ENCODE data around the gene UBE2K. TPM values are rescaled to one million over a fixed set of nuclear protein-coding genes. Genes with fewer than 3 reads are reported as not detected.
A peak's percentile ranks its signal among the peaks of the same experiment; 100 is the strongest.
"Not testable (repeated sequence)": the region's sequence is repeated elsewhere in the genome, so short reads cannot be mapped to it uniquely, and the experiment has no call there.

The UBE2K gene
- polyA plus RNA-seq, 4 donors: 79.6 to 97.7 (median 90.4) TPM

- DNase-seq (ENCODE audit: low read depth in 4 of 4, low spot score in 2 of 4): no peak
Observed at GRCh38 chr4:39786838-39787237, 88.9 kb downstream of the UBE2K start.

- DNase-seq (ENCODE audit: low read depth in 4 of 4, low spot score in 2 of 4): no peak
Observed at GRCh38 chr4:39792128-39792527, 94.2 kb downstream of the UBE2K start.

GRCh38 chr4:39792529-39792928 is 94.6 kb downstream of the UBE2K start:
- no peak for DNase-seq (ENCODE audit: low read depth in 4 of 4, low spot score in 2 of 4)

DNA sequence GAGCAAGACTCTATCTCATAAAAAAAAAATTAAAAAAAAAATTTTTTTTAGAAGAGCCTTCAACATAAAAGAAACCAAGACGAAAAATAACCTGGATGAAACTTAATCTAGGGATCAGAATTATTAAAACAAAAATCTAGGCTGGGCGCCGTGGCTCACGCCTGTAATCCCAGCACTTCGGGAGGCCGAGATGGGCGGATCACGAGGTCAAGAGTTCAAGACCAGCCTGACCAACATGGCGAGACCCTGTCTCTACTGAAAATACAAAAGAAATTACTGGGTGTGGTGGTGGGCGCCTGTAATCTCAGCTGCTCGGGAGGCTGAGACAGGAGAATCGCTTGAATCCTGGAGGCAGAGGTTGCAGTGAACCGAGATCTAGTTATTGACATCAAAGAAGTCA is 95.0 kb downstream of the UBE2K start:
- not testable (repeated sequence) for DNase-seq (ENCODE audit: low read depth in 4 of 4, low spot score in 2 of 4)

DNA sequence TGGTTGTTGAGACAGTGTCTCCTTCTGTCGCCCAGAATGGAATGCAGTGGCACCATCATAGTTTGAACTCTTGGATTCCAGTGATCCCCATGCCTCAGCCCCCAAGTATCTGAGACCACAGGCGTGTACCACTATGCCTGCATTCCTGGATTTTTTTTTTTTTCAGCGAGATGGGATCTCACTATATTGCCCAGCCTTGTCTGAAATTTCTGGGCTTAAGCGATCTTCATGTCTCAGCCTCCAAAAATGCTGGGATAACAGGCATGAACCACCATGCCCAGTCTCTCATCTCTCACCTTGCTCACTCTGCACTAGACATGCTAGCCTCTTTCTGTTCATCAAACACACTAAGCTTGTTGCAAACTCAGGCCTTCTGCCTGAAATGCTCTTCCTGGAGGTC is 104.1 kb downstream of the UBE2K start:
- DNase-seq (ENCODE audit: low read depth in 4 of 4, low spot score in 2 of 4): no peak

GRCh38 chr4:39808231-39808749 is 110.4 kb downstream of the UBE2K start:
- no peak for DNase-seq (ENCODE audit: low read depth in 4 of 4, low spot score in 2 of 4)

GRCh38 chr4:39812500-39812899 is 114.6 kb downstream of the UBE2K start:
- DNase-seq (ENCODE audit: low read depth in 4 of 4, low spot score in 2 of 4): no peak

DNA sequence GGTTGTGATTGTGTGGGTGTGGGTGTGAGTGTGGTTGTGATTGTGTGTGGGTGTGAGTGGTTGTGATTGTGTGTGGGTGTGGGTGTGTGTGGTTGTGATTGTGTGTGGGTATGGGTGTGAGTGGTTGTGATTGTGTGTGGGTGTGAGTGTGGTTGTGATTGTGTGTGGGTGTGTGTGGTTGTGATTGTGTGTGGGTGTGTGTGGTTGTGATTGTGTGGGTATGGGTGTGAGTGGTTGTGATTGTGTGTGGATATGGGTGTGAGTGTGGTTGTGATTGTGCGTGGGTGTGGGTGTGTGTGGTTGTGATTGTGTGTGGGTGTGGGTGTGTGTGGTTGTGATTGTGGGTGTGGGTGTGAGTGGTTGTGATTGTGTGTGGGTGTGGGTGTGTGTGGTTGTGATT is 115.1 kb downstream of the UBE2K start:
- not testable (repeated sequence) for DNase-seq (ENCODE audit: low read depth in 4 of 4, low spot score in 2 of 4)

DNA sequence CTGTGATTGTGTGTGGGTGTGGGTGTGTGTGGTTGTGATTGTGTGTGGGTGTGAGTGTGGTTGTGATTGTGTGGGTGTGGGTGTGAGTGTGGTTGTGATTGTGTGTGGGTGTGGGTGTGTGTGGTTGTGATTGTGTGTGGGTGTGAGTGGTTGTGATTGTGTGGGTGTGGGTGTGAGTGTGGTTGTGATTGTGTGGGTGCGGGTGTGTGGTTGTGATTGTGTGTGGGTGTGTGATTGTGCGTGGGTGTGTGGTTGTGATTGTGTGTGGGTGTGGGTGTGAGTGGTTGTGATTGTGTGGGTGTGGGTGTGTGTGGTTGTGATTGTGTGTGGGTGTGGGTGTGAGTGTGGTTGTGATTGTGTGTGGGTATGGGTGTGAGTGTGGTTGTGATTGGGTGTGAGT is 115.8 kb downstream of the UBE2K start:
- not testable (repeated sequence) for DNase-seq (ENCODE audit: low read depth in 4 of 4, low spot score in 2 of 4)

- no peak for DNase-seq (ENCODE audit: low read depth in 4 of 4, low spot score in 2 of 4)
Observed at GRCh38 chr4:39814403-39815185, 116.7 kb downstream of the UBE2K start.

DNA sequence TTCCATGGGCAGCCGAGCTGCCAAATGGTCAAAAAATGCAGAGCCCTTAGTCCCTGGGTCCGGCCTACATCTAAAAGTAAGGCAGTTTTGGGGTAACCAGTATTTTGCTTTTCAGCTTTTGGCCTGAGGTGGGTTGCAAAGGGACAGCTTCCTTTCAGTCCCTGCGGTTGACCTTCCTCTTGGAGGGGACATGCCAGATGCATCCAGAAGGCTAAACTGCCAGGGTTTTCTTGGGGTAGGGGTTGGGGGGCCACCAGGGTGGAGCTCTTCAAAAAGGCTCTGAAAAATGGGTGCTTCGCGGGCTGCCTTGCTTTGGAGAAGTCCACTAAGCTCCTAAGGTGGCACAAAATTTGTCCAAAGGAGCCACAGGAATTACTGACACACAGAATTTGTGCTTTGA is 120.7 kb downstream of the UBE2K start:
- DNase-seq (ENCODE audit: low read depth in 4 of 4, low spot score in 2 of 4): no peak

GRCh38 chr4:39820186-39820585 is 122.2 kb downstream of the UBE2K start:
- peak in 1 of 4 donors; percentile 9 for DNase-seq (ENCODE audit: low read depth in 4 of 4, low spot score in 2 of 4)

DNA sequence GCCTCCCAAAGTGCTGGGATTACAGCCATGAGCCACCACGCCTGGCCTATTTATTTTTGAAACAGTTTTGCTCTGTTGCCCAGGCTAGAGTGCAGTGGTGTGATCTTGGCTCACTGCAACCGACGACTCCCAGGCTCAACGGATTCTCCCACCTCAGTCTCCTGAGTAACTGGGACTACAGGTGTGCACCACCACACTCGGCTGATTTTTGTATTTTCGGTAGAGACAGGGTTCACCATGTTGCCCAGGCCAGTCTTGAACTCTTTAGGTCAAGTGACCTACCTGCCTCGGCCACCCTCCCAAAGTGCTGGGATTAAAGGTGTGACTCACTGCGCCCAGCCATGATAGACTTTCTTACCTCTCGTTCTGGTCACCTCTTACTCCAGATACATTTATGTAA is 124.0 kb downstream of the UBE2K start:
- DNase-seq (ENCODE audit: low read depth in 4 of 4, low spot score in 2 of 4): no peak

GRCh38 chr4:39822662-39823061 is 124.7 kb downstream of the UBE2K start:
- no peak for DNase-seq (ENCODE audit: low read depth in 4 of 4, low spot score in 2 of 4)

DNA sequence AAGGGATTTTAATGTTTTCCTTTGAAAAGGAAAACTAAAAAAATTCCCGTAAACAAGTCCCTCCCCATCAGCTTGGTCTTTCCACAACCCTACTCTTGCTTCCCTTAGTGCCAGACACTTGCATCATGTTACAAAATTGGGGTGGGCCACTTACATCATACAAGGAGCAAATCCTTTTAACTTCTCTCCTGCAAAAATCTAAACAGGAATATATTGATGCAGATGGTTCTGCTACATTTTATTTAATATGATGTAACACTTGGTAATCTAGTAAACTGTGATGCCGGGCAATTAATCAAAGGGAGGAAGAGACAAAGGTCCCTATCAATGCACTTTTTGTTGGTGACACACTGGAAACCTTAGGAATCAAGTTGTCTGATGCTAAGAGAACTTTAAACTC is 125.3 kb downstream of the UBE2K start:
- DNase-seq (ENCODE audit: low read depth in 4 of 4, low spot score in 2 of 4): no peak

GRCh38 chr4:39825090-39825489 is 127.2 kb downstream of the UBE2K start:
- DNase-seq (ENCODE audit: low read depth in 4 of 4, low spot score in 2 of 4): peak in 1 of 4 donors; percentile 24

DNA sequence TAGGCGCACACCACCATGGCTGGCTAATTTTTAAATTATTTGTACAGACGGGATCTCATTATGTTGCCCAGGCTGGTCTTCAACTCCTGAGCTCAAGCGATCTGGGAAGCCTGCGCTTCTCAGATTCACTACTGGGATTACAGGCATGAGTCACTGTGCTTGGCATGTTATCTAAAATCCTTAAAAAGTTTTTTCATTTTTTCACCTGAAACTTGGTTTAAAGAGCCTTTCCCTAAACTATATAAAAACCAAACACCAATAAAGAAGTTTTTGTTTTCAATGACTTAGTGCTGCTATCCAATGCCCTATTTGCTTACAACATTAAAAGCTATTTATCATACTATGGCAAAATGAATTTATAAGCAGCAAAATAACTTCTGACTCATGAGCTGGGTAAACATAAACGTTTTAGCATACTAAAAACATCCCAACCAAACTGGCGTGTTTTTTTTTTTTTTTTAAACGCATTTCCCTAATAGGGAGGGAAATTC is 127.8 kb downstream of the UBE2K start:
- no peak for DNase-seq (ENCODE audit: low read depth in 4 of 4, low spot score in 2 of 4)

Other genes starting within 250 kb of the UBE2K start
- gene RPL9, start 239.2 kb upstream of the UBE2K start, polyA plus RNA-seq (ENCODE audit: insufficient read length in 4 of 4): 1,000 to 10,000 TPM in 2 of 4 donors, 100 to 1,000 TPM in 2; 515 to 1,676 (median 967) TPM
- 10 to 100 TPM; 20.7 to 36.7 (median 26.1) TPM for gene LIAS, start 239.1 kb upstream of the UBE2K start, polyA plus RNA-seq (ENCODE audit: insufficient read length in 4 of 4)
- 100 to 1,000 TPM in 1 of 4 donors, 10 to 100 TPM in 3; 88.6 to 116 (median 90.3) TPM for gene UGDH, start 170.7 kb upstream of the UBE2K start, polyA plus RNA-seq (ENCODE audit: insufficient read length in 4 of 4)
- 10 to 100 TPM; 46.0 to 58.6 (median 54.0) TPM for gene SMIM14, start 59.3 kb upstream of the UBE2K start, polyA plus RNA-seq (ENCODE audit: insufficient read length in 4 of 4)